Measurements from ENCODE around the gene KRTAP10-5. TPM values are rescaled to one million over a fixed set of nuclear protein-coding genes. Genes with fewer than 3 reads are reported as not detected.
A peak's percentile ranks its signal among the peaks of the same experiment; 100 is the strongest.
"Not testable (repeated sequence)": the region's sequence is repeated elsewhere in the genome, so short reads cannot be mapped to it uniquely, and the experiment has no call there.

KRTAP10-5 gene
- total RNA-seq, 2 donors from 2014 or later, result not detected

DNA sequence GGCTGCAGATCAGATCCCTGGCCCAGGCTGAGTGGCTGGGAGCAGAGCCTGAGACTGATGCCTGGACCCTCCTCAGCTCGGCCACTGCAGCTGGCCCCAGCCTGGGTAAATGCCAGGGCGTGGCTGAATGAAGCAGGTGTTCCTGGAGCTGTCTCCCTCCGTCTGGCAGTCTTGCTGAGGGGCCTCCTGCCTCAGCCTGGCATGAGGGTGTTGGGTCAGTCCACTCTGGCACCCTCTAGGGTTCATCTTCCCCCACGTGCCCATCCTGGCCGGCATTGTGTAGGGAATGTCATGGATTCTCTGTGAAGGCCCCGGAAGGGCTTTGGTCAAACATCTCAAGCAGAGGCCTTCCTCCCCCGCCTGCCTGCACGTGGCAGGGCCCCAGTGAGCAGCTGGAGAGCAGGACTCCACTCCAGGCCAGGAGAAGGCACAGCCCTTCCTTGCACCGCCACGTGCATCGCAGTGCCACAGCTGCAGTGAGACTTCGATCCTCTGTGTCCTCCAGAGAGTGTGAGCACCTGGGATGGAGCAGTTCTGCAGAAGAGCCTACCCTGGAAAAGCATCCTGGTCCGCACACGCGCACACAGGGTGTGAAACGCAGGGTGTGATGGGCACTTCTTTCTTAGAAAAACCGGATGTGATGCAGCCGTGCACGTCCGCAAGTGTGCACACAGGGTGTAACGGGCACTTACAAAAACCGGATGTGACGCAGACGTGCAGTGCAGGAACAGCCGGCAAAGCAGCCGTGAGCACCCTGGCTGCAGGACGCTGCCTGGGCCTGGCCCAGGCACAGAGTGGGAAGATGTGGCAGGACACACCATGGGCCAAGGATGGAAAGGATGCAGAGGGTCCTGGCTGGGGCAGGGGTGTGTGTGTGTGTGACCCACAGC lies 11.5 kb downstream of the KRTAP10-5 start:
- ATAC-seq, result peak; percentile 24 to 43
- no peak overlapping the region for H3K27ac Mint-ChIP-seq

DNA sequence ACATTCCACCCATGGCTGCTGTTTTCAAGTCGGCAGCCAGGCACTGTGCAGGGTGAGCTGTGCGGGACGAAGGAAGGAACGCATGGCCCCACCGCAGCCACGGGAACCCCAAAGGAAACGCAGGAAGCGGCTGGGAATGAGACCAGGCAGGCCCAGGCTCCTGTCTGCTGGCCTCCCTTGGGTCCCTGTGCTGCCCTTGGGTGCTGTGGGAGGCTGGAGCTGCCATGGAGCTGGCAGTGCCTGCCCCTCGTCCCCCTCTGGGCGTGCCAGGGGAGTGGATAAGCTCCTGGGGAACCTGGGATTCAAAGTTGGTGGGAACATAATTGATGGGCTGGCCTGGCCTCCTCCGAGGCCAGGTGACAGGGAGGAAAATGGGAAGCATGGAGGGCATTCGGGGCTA lies 12.1 kb downstream of the KRTAP10-5 start:
- DNase-seq (ENCODE audit: low spot score) (no peak), ATAC-seq (peak in 1 of 2 donors; percentile 18)
- peaks cover 7 to 14% of the 10 kb centered on the region in 2 donors for H3K4me1 Mint-ChIP-seq (ENCODE audit: low read depth in 2 of 2)
- no peaks in the 10 kb centered on the region for H3K9me3 Mint-ChIP-seq
- H3K27me3 Mint-ChIP-seq, result peaks cover 17 to 18% of the 10 kb centered on the region in 2 donors
- no peak overlapping the region for H3K4me3 Mint-ChIP-seq
- H3K27ac Mint-ChIP-seq, result no peak overlapping the region
- no peaks in the 10 kb centered on the region for H3K36me3 Mint-ChIP-seq

More for the DNA sequence above, 11.5 kb downstream of the KRTAP10-5 start:
- H3K27me3 Mint-ChIP-seq, result peaks cover 18 to 19% of the 10 kb centered on the region in 2 donors
- no peak for DNase-seq (ENCODE audit: low spot score)
- no peak overlapping the region for H3K4me3 Mint-ChIP-seq
- no peaks in the 10 kb centered on the region for H3K9me3 Mint-ChIP-seq
- peaks cover 7 to 14% of the 10 kb centered on the region in 2 donors for H3K4me1 Mint-ChIP-seq (ENCODE audit: low read depth in 2 of 2)
- H3K36me3 Mint-ChIP-seq, result no peaks in the 10 kb centered on the region

DNA sequence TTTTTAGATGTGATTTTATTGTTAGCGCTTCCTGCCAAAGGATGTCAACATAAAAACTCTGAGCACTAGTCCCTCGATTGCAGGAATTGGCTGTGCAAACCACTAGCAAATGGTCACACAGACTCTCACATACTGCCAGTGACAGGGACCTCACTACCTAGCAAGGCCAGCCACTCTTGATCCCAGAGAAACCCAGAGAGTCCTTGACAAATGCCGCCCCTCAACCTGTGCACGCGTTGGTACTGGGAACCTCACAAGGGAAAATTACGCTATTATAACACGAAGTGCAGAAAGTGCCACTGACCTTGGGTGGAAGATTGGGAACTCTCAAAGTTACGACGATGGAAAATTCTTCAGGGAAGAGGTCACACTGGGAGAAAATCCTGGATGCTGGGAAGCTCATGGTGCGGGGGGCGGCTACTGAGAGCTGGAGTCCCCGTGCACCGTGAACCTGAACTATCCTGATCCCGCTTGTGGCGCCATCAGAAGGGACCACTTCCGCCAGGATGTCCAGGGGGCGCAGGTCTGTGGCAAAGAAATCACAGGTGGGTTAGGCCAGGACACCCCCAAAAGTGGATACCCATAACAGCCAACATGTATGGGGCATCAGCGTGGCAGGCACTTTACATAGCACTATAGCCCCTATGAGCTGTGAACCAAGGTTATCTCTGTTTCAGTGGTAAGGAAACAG lies 12.8 kb downstream of the KRTAP10-5 start:
- H3K27me3 Mint-ChIP-seq, result peaks cover 11 to 15% of the 10 kb centered on the region in 2 donors
- DNase-seq (ENCODE audit: low spot score), result no peak
- peaks cover under 1% of the 10 kb centered on the region for H3K36me3 Mint-ChIP-seq
- no peak for ATAC-seq
- H3K4me3 Mint-ChIP-seq, result no peak overlapping the region
- H3K4me1 Mint-ChIP-seq (ENCODE audit: low read depth in 2 of 2), result peaks cover 7 to 14% of the 10 kb centered on the region in 2 donors
- H3K27ac Mint-ChIP-seq, result no peak overlapping the region
- no peaks in the 10 kb centered on the region for H3K9me3 Mint-ChIP-seq

DNA sequence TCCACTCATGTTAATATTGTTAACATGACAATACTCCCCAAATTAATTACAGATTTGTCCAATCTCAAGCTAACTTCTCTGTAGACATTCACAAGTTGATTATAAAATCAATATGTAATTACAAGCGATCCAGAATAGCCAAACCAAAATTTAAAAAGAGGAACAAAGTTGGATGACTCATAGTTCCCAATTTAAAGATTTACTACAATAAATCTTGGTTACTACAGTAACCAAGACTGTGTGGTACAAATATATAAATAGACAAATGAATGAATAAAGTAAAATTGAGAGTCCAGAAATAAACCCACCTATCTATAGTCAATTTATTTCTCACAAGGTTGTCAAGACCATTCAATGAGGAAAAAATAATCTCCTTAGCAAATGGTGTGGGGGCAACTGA lies 14.0 kb downstream of the KRTAP10-5 start:
- H3K27ac Mint-ChIP-seq, result no peak overlapping the region
- ATAC-seq, result no peak
- peaks cover 7 to 14% of the 10 kb centered on the region in 2 donors for H3K4me1 Mint-ChIP-seq (ENCODE audit: low read depth in 2 of 2)
- no peak for DNase-seq (ENCODE audit: low spot score)
- H3K9me3 Mint-ChIP-seq, result no peaks in the 10 kb centered on the region
- H3K4me3 Mint-ChIP-seq, result no peak overlapping the region
- H3K36me3 Mint-ChIP-seq, result peaks cover 6% of the 10 kb centered on the region
- H3K27me3 Mint-ChIP-seq, result peaks cover 2 to 8% of the 10 kb centered on the region in 2 donors

DNA sequence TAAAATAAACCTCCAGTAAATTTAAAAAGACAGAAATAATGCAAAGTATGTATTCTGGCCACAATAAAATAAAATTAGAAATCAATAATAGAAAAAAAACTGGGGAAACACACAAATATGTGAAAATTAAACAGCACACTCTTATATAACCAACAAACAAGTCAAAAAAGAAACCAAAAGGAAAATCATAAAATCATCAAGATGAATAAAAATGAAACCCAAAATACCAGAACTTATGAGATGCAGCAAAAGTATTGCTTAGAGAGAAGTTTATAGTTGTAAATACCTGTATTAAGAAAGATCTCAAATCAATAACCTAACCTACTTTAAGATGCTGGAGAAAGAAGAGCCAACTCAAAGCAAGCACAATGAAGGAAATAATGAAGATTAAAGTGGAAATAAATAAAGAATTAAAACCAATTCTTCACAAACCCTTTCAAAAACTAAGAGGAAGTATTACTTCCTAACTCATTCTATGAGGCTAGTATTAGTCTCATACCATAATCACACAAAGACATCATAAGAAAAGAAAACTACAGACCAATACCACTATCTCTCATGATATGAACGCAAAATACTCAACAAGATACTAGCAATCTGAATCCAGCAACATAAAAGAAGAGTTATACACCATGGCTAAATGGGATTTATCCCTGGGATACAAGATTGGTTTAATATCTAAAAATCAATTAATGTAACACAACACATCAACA lies 15.4 kb downstream of the KRTAP10-5 start:
- Mint-ChIP-seq H3K27me3 (peaks cover 0 to 10% of the 10 kb centered on the region in 2 donors), H3K36me3 (peaks cover 12% of the 10 kb centered on the region), H3K4me1 (ENCODE audit: low read depth in 2 of 2) (peaks cover 7 to 14% of the 10 kb centered on the region in 2 donors), H3K9me3 (peaks cover 4% of the 10 kb centered on the region), H3K27ac (peak overlapping the region; percentile 61 to 65), H3K4me3 (peak overlapping the region; percentile 64)
- ATAC-seq, result no peak
- DNase-seq (ENCODE audit: low spot score), result no peak

DNA sequence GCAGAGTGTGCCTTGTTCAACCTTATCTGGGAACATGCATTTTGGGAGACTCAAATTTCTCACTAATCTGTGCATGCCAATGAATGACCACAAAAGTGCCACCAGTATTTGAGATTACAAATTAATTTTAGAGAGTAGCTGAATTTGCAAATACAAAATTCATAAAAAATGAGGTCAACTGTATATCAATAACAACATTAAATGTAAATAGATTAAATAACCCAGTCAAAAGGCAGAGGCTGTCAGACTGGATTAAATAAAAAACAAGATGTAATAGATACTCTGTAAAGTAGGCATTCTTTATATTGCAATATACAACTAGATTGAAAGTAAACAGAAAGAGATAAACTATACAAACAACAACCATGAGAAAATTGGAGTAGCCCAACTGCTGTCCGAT lies 16.3 kb downstream of the KRTAP10-5 start:
- peaks cover 7 to 14% of the 10 kb centered on the region in 2 donors for H3K4me1 Mint-ChIP-seq (ENCODE audit: low read depth in 2 of 2)
- peak overlapping the region; percentile 61 to 65 for H3K27ac Mint-ChIP-seq
- DNase-seq (ENCODE audit: low spot score) (no peak), ATAC-seq (no peak)
- peaks cover 4% of the 10 kb centered on the region for H3K9me3 Mint-ChIP-seq
- H3K27me3 Mint-ChIP-seq, result peaks cover under 1 to 10% of the 10 kb centered on the region in 2 donors
- peaks cover 12% of the 10 kb centered on the region for H3K36me3 Mint-ChIP-seq
- no peak overlapping the region for H3K4me3 Mint-ChIP-seq

DNA sequence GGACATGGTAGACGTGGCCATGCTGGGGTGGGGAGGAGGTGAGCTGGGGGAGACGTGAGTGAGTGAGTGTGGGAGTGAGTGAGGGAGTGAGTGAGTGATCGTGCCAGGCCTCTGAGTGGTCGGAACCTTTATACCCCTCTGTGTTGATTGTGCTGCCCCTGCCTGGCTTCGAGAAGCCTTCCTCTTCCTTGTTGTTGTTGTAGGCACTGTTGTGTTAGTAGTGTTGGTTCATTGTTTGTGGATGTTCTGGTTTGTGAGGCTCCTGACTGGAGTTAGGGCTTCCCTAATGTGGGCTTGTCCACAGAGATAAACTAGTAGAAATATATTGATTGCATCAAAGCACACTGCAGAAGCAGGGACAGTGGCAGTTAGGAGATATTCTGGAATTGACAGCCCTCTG lies 21.7 kb downstream of the KRTAP10-5 start, which contains the start of gene KRTAP10-3:
TSS of gene KRTAP10-3 (minus strand) at position 101 of the 400 bp plus-strand sequence. CDS start at position 21, 80 bp downstream.
- Mint-ChIP-seq H3K4me3 (no peak within 1 kb of the TSS), H3K4me1 (ENCODE audit: low read depth in 2 of 2) (no peaks in the 10 kb centered on the region), H3K36me3 (peaks cover 12% of the 10 kb centered on the region), H3K9me3 (peaks cover 4% of the 10 kb centered on the region), H3K27me3 (peaks cover 10 to 17% of the 10 kb centered on the region in 2 donors), H3K27ac (peak within 1 kb of the TSS in 1 of 2 donors; percentile 28)
- no peak for DNase-seq (ENCODE audit: low spot score)
- ATAC-seq, result no peak

DNA sequence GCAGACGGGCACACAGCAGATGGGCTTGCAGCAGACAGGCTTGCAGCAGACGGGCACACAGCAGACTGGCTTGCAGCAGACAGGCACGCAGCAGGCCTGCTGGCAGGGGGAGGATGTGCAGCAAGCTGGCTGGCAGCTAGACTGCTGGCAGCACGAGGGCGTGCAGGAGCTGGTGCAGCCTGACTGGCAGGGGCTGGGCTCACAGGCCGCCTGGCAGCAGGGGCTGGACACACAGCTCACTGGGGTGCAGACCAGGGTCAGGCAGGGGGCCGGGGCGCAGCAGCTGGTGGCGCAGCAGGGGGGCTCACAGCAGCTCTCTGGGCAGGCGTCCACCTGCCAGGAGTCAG lies 22.1 kb downstream of the KRTAP10-5 start:
- H3K4me1 Mint-ChIP-seq (ENCODE audit: low read depth in 2 of 2); H3K27ac Mint-ChIP-seq; H3K9me3 Mint-ChIP-seq; ATAC-seq; DNase-seq (ENCODE audit: low spot score); H3K4me3 Mint-ChIP-seq: not testable (repeated sequence)
- Mint-ChIP-seq H3K36me3 (peaks cover 12% of the 10 kb centered on the region), H3K27me3 (peaks cover 10 to 17% of the 10 kb centered on the region in 2 donors)

DNA sequence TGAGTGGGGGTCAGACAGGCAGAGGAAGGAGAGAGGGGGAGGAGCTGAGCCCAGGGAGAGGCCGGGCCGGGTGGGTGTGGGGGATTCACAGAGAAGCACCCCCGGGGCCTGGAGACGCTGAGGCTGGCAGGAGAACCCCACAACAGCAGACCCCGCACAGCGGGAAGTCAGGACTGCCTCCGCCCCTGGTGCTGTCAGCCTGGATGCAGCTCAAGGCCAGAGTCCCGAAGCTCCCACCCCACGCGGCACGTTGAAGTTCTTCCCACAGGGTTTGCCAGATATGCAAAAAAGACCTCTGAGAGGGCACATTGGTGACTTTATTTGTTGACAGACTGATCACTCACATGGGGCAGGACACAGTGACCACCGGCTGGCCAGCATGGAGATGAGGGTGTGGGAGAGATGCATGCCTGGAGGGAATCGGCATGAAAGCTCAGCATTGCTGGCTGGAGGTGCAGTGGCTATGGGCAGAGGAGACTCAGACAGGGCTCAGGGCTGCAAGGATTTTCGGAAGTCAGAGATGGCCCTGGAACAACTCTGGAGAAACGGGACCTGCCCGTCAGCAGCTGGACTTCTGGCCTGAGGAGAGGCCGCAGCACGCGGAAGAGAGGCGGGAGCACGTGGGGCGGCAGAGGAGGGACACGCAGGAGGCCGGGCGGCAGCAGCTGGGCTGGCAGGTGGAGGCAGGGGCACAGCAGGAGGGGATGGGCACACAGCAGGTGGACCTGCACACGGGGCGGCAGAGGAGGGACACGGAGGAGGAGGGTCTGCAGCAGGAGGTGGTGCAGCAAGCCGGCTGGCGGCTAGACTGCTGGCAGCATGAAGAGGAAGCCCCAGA lies 22.7 kb downstream of the KRTAP10-5 start:
- peaks cover 4% of the 10 kb centered on the region for H3K9me3 Mint-ChIP-seq
- H3K4me1 Mint-ChIP-seq (ENCODE audit: low read depth in 2 of 2), result no peaks in the 10 kb centered on the region
- no peak for ATAC-seq

DNA sequence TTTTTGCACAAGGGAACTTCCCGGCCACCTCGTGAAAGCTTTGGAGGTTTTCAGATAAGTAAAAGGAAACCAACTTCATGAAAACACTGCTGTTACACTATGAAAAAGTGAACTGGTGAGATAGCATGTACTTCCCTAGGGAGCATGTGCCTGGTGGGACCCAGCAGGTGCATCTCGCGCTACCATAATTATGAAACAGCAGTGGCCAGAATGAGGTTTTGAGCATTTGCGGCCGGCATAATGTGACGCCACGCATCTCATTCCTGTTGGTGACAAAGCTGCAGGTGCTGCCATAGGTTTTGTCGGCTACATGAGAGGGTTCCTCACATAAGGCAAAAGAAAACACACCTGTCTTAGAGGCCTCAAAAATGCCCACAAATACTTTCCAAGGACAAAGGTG lies 23.5 kb downstream of the KRTAP10-5 start:
- H3K27me3 Mint-ChIP-seq, result peaks cover 10 to 17% of the 10 kb centered on the region in 2 donors

More for the DNA sequence above, 22.7 kb downstream of the KRTAP10-5 start:
- peaks cover 10 to 17% of the 10 kb centered on the region in 2 donors for H3K27me3 Mint-ChIP-seq
- H3K4me3 Mint-ChIP-seq, result no peak overlapping the region
- peaks cover 12% of the 10 kb centered on the region for H3K36me3 Mint-ChIP-seq
- DNase-seq (ENCODE audit: low spot score), result no peak
- H3K27ac Mint-ChIP-seq, result peak overlapping the region in 1 of 2 donors; percentile 28

DNA sequence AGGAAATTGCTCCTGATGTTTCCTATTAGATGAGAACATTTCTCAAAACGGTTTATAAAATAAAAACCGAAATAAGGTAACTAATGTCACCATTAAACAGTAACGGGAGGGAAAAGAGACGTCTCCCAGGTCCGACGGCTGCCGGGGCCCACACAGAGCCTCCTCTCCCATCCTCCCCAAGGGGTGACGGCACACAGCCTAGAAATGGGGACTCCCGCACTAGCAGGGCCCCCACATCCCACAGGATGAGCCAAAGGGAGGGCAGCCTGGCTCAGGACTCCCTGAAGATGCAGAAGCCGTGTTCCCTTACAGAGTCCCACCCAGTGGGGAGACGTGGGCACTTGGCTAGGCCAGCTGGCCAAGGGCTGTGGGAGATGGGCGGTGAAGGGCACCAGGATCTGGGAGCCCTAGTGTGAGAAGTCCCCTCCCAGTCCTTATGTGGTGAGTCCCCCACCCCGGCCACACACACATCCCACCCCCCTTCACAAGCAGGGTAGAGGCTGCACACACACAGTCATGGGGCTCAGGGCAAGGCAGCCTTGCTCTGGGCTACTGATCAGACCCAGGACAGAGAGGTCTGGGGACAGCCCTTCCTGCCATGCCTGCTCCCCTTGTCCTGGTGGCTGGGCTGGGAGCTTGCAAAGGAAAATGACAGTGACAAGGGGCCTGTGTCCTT lies 25.1 kb downstream of the KRTAP10-5 start:
- no peaks in the 10 kb centered on the region for H3K36me3 Mint-ChIP-seq
- H3K4me1 Mint-ChIP-seq (ENCODE audit: low read depth in 2 of 2), result peaks cover 0 to 3% of the 10 kb centered on the region in 2 donors
- H3K9me3 Mint-ChIP-seq, result no peaks in the 10 kb centered on the region
- ATAC-seq (no peak), DNase-seq (ENCODE audit: low spot score) (no peak)
- no peak overlapping the region for H3K27ac Mint-ChIP-seq
- H3K4me3 Mint-ChIP-seq, result no peak overlapping the region
- H3K27me3 Mint-ChIP-seq, result peaks cover 10 to 12% of the 10 kb centered on the region in 2 donors

More for the DNA sequence above, 23.5 kb downstream of the KRTAP10-5 start:
- Mint-ChIP-seq H3K9me3 (peaks cover 4% of the 10 kb centered on the region), H3K4me3 (no peak overlapping the region), H3K36me3 (peaks cover 6% of the 10 kb centered on the region), H3K4me1 (ENCODE audit: low read depth in 2 of 2) (no peaks in the 10 kb centered on the region), H3K27ac (no peak overlapping the region)
- no peak for DNase-seq (ENCODE audit: low spot score)
- ATAC-seq, result no peak

DNA sequence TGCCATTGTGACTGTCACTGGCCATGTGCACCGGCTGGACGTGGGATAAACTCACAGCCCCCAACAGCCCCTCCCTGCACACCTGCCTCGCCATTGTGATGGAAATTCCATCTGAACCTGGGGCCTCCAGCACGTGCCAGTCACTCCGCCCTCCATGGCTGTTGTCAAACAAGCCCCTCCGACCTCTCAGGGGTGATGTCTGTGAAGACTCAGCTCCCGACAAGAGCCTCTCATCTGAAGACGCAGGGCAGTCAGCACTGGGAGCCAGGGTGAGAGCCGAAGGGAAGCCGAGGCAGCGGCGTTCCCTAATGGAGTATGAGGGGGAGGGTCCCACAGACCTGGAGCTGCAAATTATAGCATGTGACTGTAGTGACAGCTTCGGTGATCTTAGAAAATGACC lies 27.7 kb downstream of the KRTAP10-5 start:
- no peak for DNase-seq (ENCODE audit: low spot score)

More for the DNA sequence above, 27.7 kb downstream of the KRTAP10-5 start:
- ATAC-seq, result no peak
- Mint-ChIP-seq H3K4me3 (no peak overlapping the region), H3K27me3 (peaks cover 6 to 11% of the 10 kb centered on the region in 2 donors), H3K9me3 (no peaks in the 10 kb centered on the region), H3K27ac (no peak overlapping the region), H3K4me1 (ENCODE audit: low read depth in 2 of 2) (peaks cover 3 to 14% of the 10 kb centered on the region in 2 donors), H3K36me3 (peaks cover 3% of the 10 kb centered on the region)
